ENCODE measurements around the gene OPCML.

DNA sequence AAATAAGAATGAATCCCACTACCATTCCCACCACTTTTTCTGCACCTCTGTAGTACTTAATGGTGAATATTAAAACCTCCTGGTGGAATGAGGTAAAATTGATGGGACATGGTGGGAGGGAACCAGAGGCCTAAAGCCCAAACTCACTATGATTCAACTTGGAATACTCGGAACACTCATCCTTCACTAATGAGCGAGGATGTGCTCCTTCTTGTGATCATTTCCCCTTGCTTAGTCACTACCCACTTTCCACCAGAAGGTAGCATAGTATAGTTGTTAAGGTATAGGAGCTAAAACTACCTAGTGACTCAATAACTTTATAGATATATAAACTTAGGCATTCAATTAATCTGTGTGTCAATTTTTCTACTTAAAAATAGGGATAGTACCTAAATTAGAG is 728.9 kb downstream of the OPCML start:
- TF ChIP-seq, protein P1, sequence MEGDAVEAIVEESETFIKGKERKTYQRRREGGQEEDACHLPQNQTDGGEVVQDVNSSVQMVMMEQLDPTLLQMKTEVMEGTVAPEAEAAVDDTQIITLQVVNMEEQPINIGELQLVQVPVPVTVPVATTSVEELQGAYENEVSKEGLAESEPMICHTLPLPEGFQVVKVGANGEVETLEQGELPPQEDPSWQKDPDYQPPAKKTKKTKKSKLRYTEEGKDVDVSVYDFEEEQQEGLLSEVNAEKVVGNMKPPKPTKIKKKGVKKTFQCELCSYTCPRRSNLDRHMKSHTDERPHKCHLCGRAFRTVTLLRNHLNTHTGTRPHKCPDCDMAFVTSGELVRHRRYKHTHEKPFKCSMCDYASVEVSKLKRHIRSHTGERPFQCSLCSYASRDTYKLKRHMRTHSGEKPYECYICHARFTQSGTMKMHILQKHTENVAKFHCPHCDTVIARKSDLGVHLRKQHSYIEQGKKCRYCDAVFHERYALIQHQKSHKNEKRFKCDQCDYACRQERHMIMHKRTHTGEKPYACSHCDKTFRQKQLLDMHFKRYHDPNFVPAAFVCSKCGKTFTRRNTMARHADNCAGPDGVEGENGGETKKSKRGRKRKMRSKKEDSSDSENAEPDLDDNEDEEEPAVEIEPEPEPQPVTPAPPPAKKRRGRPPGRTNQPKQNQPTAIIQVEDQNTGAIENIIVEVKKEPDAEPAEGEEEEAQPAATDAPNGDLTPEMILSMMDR (IDR thresholded peaks at IDR 0.05; ENCODE audit: insufficient read depth, low read length, poor library complexity, severe bottlenecking): no peak
- TF ChIP-seq EZH2phosphoT487 (conservative IDR thresholded peaks at IDR 0.05; ENCODE audit: low read length): no peak
